Upper lobe of left lung (tissue), 4 donors: ENCODE measurements around the gene SENP8.

Source experiments
- EP300 ChIP-seq, 4 donors: sonication (generic); formaldehyde crosslinking; IDR thresholded peaks; one replicate each; pipeline ENCODE4 v1.5.1; 2017; ENCODE audit warnings: antibody characterized with exemption in 4 of 4, control low read depth in 2 of 4
- POLR2A ChIP-seq, 4 donors: fragments of 450-650 bp; IDR thresholded peaks; one replicate each; pipeline ENCODE4 v1.5.1; 2016 to 2017; ENCODE audit warnings: antibody characterized with exemption in 4 of 4, mild to moderate bottlenecking in 2 of 4
- TF ChIP-seq, protein P1 (sequence below), 6 experiments: fragments of 450-650 bp in 4 of 6; fragments of 200-600 bp in 2 of 6; sonication (generic) in 2 of 6; IDR thresholded peaks; one replicate each; pipeline ENCODE4 v1.5.1; 2016 to 2019; ENCODE audit warnings: antibody characterized with exemption in 6 of 6

DNA sequence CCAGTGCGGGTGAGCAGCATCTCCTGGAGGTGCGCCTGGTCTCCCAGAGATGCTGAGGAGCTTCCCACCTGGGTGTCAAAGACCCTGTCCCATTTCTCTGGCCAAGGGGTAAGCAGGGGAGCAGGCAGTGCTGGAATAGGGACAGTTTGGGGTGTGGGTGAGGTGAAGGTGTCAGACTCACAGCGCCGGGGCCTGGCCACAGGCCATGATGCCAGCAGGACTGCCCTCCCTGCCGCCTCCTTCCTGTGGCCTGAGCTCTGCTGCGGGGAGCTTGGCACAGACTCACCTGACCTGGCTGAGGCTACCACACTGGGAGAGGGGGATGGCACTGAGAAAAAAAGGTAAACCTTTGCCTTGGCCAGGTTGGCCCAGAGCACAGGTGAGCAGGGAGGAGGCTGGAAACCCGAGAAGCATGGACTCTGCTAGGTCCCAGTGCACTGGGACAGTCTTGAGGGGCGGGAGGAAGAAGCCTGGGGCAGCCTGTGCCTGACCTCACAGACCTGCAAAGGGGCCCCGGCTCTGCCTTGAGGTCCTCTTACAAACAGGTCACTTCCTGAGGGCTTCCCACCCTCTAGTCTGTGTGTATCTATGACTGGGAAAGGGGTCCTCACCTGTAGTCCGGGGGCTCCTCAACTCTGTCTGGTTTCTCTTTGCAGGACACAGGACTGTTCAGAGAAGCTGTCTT is 51.2 kb downstream of the SENP8 start:
- TF ChIP-seq POLR2A (IDR thresholded peaks at IDR 0.05) (no peak), EP300 (IDR thresholded peaks at IDR 0.05) (no peak)
- TF ChIP-seq, protein P1, sequence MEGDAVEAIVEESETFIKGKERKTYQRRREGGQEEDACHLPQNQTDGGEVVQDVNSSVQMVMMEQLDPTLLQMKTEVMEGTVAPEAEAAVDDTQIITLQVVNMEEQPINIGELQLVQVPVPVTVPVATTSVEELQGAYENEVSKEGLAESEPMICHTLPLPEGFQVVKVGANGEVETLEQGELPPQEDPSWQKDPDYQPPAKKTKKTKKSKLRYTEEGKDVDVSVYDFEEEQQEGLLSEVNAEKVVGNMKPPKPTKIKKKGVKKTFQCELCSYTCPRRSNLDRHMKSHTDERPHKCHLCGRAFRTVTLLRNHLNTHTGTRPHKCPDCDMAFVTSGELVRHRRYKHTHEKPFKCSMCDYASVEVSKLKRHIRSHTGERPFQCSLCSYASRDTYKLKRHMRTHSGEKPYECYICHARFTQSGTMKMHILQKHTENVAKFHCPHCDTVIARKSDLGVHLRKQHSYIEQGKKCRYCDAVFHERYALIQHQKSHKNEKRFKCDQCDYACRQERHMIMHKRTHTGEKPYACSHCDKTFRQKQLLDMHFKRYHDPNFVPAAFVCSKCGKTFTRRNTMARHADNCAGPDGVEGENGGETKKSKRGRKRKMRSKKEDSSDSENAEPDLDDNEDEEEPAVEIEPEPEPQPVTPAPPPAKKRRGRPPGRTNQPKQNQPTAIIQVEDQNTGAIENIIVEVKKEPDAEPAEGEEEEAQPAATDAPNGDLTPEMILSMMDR (IDR thresholded peaks at IDR 0.05) = no peak
